PC-9 (cell line): Measurements from ENCODE around the gene OR3A3.

Experiments
- EZH2 ChIP-seq: fragments of 200-600 bp; sonication (generic); IDR thresholded peaks from 2 replicates; pipeline ENCODE4 v1.8.0; 2017; ENCODE audit warnings: antibody characterized with exemption, low read depth
- TF ChIP-seq, protein P1 (sequence below): fragments of 200-600 bp; sonication (generic); conservative IDR thresholded peaks from 2 replicates; pipeline ENCODE4 v1.6.1; 2017; ENCODE audit warnings: mixed run types, antibody characterized with exemption, mild to moderate bottlenecking, moderate library complexity

GRCh38 chr17:3438368-3438767, 27.2 kb downstream of the OR3A3 start:
- TF ChIP-seq, protein P1, sequence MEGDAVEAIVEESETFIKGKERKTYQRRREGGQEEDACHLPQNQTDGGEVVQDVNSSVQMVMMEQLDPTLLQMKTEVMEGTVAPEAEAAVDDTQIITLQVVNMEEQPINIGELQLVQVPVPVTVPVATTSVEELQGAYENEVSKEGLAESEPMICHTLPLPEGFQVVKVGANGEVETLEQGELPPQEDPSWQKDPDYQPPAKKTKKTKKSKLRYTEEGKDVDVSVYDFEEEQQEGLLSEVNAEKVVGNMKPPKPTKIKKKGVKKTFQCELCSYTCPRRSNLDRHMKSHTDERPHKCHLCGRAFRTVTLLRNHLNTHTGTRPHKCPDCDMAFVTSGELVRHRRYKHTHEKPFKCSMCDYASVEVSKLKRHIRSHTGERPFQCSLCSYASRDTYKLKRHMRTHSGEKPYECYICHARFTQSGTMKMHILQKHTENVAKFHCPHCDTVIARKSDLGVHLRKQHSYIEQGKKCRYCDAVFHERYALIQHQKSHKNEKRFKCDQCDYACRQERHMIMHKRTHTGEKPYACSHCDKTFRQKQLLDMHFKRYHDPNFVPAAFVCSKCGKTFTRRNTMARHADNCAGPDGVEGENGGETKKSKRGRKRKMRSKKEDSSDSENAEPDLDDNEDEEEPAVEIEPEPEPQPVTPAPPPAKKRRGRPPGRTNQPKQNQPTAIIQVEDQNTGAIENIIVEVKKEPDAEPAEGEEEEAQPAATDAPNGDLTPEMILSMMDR: no peak
- no peak for TF ChIP-seq EZH2
